Liver (tissue), 3 donors: ENCODE results near the gene HMX2.

ENCODE experiments used
- CTCF ChIP-seq: fragments of 150-350 bp; IDR thresholded peaks from 2 replicates; pipeline ENCODE4 v1.5.1; 2017; ENCODE audit warnings: improper control_type of control experiment, low read depth, low read length; ENCODE audit not compliant: missing input control
- EGR1 ChIP-seq, 2 donors: IDR thresholded peaks; 2 replicates each; pipeline ENCODE4 v1.6.1; 2016 to 2018; ENCODE audit warnings: antibody characterized with exemption in 2 of 2, low read depth in 2 of 2
- HNF4A ChIP-seq, 2 donors: conservative IDR thresholded peaks; 2 replicates each; pipeline ENCODE4 v1.6.1; 2016; ENCODE audit warnings: antibody characterized with exemption in 2 of 2, mild to moderate bottlenecking in 2 of 2
- MAX ChIP-seq: IDR thresholded peaks from 2 replicates; pipeline ENCODE4 v1.6.1; 2016; ENCODE audit warnings: antibody characterized with exemption
- REST ChIP-seq: IDR thresholded peaks from 2 replicates; pipeline ENCODE4 v1.6.1; 2016; ENCODE audit warnings: antibody characterized with exemption, mild to moderate bottlenecking
- YY1 ChIP-seq: IDR thresholded peaks from 2 replicates; pipeline ENCODE4 v1.6.1; 2016; ENCODE audit warnings: antibody characterized with exemption, mild to moderate bottlenecking
- donor health status: healthy.
- donor health status: healthy.

GRCh38 chr10:123147635-123148413, at the start of gene HMX2:
- TF ChIP-seq CTCF (no peak), REST (no peak), YY1 (no peak), MAX (no peak), EGR1 (IDR thresholded peaks at IDR 0.05; ENCODE audit: low read depth in 2 of 2) (no peak), HNF4A (conservative IDR thresholded peaks at IDR 0.05) (no peak)
